HG03457 (cell line): ENCODE data around the gene IRGC.

Experiments
- ATAC-seq: cut with Tn5 transposase; IDR thresholded peaks from one replicate; pipeline ENCODE4 v1.9.1; 2021; ENCODE audit warnings: moderate number of reproducible peaks; ENCODE audit not compliant: unreplicated experiment

IRGC gene

GRCh38 chr19:43690890-43691289 is 25.0 kb upstream of the IRGC start:
- ATAC-seq, result no peak

DNA sequence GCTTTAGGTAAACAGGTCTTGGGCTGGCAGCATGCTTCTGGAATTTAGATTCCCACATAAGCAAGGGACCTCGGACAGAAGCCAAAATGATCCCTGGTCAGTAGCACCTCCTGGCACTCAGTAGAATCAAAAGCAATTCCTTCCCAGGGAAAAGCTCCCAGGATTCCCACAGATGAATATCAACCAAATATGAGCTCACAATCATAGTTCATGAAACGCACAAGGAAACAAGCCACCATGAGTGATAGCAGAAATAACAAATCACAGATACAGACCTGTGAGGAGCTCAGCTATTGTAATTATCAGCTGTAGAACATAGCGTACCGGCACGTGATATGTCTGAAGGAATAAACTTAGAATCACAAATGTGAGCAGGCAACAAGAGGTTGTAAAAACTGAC is 24.1 kb upstream of the IRGC start:
- no peak for ATAC-seq

GRCh38 chr19:43692385-43692784 is 23.5 kb upstream of the IRGC start:
- ATAC-seq, result no peak

GRCh38 chr19:43692877-43693276 is 23.0 kb upstream of the IRGC start:
- ATAC-seq, result no peak

- ATAC-seq, result no peak
These were observed 21.3 kb upstream of the IRGC start for GRCh38 chr19:43694553-43694952.

- ATAC-seq, result no peak
These were observed 19.7 kb upstream of the IRGC start for GRCh38 chr19:43695985-43696704.

- no peak for ATAC-seq
These were observed 18.6 kb upstream of the IRGC start for GRCh38 chr19:43697295-43697694.

DNA sequence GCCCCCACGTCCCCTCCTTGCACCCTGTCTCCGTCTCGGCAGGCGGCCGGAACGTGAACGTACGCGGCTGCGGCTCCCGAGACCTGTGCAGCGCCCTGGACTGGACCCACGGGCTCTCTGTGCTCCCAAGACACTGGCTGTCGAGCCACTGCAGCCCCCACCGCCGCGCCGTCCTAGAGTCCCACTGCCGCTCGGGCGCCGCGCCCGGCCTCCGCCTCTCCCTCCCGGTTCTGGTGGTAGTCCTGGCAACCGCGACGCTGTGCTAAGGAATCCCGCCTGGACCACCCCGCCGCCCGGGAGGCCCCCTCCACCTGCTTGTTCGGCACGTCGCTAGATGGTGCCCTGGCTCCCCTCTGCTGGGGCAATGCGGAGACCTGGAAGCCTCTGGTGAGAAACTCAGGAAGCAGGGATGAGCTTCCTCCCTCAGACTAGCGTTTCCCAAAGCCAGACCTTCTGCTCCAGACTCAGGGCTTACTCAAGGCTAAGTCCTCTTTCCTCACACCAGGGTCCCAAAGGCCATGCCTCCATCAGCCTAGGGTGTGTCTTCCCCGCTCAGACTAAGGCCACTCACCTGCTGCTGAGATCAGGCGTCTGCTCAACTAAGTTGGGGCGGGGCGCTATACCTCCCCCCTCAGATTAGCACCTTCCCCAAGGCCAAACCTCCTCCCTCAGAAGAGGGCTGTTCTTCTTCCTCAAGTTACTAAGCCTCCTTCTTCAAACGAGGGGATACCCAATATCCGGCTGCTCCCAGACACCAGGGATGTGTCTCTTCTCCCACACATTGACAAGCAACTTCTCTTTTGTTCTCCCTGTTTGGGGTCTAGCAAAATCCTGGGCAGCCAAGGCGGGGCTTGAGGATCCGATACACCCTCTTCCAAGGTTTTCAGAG is 16.1 kb upstream of the IRGC start:
- no peak for ATAC-seq

- ATAC-seq, result no peak
These were observed 15.4 kb upstream of the IRGC start for GRCh38 chr19:43700395-43701000.

GRCh38 chr19:43704002-43704705 is 11.7 kb upstream of the IRGC start:
- ATAC-seq, result no peak

DNA sequence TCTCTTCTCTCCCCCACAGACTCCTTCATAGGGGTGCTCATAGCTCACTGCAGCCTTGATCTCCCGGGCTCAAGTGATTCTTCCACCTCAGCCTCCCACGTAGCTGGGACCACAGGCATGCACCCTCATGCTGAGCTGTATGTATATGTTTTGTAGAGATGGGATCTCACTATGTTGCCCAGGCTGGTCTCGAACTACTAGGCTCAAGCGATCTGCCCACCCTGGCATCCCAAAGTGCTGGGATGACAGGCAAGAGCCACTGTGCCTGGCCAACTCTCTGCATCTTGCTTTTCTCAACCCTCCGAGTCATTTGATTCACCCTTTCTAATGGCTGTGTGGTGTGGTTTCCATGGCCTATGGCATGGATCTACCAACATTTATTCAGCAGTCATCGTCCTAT is 10.1 kb upstream of the IRGC start:
- no peak for ATAC-seq

DNA sequence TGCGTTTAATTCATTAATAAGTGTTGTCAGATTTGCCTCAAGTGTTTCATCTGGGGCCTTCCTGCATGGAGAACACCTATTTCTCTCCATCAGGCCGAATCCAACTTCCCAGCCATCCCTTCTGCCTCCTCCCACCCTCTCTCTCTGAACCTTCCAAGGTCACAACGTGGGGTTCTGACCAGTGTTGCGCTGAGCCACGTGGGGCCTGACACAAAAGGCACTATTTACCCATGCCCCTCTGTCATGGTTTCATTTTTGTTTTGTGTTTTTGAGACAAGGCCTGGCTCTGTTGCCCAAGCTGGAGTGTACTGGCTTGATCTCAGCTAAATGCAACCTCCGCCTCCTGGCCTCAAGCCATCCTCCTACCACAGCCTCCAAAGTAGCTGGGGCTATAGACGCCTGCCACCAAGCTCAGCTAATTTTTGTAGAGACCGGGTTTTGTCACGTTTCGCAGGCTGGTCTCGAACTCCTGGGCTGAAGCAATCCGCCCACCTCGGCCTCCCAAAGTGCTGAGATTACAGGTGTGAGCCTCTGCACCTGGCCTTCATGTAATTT is 8.6 kb upstream of the IRGC start:
- ATAC-seq, result no peak

GRCh38 chr19:43708716-43709115 is 7.2 kb upstream of the IRGC start:
- no peak for ATAC-seq

- no peak for ATAC-seq
These were observed 4.0 kb upstream of the IRGC start for GRCh38 chr19:43711751-43712355.

DNA sequence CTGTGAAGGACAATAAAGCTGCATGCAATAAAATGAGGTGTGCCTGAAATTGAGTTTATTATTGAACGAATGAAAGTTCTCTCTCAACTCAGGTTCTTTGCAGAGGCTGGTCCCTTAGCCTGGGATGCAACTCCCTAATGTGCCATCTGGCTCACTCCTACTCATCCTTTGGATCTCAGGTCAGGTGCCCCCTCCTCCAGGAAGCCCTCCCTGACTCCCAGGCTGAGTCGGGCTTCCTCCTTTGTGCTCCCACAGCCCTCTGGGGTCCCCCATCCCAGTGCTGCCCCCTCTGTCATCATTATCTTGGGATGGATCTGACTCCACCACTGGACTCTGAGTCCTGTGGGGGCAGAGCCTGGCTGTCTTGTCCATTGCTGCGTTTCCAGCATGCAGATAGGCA is 2.7 kb upstream of the IRGC start:
- ATAC-seq, result no peak

GRCh38 chr19:43718627-43719377 is 2.9 kb downstream of the IRGC start:
- ATAC-seq, result no peak

GRCh38 chr19:43719378-43719868 is 3.5 kb downstream of the IRGC start:
- ATAC-seq, result no peak

DNA sequence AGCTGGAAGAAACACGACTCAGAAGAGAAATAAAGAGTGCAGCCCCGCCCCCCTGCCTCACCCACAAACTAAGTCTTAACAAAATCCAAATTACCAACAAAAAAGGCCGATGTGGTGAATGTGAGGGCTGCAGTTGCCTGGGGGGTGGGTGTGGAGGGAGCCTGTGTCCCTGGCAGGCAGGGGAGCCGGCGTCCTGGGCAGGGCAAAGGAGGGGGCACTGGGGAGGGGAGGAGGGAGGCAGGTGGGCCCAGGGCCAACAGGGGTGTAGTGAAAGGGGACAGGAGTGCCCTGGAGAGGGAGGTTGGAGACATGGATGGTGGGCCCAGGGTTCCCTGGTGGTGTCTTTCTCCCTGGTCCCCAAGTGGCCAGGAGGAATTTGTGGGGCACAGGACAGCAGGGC is 4.0 kb downstream of the IRGC start:
- ATAC-seq, result no peak

DNA sequence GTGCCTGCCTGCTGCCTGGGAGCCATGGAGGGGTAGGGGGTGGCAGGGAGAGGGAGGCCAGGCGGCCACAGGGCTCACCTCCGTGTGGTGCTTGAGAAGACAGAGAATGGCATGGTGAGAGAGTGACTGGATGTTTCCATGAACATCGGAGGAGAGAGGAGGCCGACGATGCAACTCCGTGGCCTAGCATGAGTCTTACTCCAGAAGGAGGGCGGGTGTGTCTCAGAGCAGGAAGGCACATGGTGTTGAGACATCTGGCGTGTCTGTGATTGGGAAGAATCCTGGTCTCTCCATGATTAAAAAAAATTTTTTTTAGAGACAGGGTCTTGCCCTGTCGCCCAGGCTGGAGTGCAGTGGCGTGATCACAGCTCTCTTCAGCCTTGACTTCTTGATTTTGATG is 5.1 kb downstream of the IRGC start:
- ATAC-seq, result no peak
